ENCODE data around the gene MYO18A. TPM values are rescaled to one million over a fixed set of nuclear protein-coding genes. Genes with fewer than 3 reads are reported as not detected.

The MYO18A gene
- total and polyA plus RNA-seq, 4 donors, result 41.4 to 75.9 (median 59.4) TPM

DNA sequence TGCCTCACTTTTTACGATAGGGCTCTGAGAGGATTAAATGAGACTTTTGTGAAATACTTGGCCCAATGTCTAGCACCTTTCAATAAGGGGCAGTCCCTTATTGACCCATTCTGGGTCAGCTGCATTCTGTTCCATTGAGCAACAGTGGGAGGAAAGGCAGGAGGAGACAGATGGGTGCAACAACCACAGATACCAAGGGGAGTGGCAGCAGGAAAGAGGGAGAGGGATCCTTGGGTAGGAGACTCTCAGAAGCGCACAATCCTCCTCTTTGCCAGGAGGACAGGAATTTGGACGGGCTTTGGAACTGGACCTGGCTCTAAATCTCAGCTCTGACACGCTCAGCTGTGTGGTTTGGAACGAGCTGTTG, 133.7 kb downstream of the MYO18A start:
- no peak for DNase-seq (ENCODE audit: low read depth in 4 of 6, low spot score in 6 of 6)

GRCh38 chr17:29045734-29046472, 134.3 kb downstream of the MYO18A start:
- 31% methylated on average over 5 of the region's 7 CpGs for whole genome bisulfite sequencing (ENCODE audit: insufficient coverage)
- peaks cover 64% of the 10 kb centered on the region for H3K4me1 ChIP-seq (ENCODE audit: control insufficient read depth, insufficient read depth, low read length)

More for the DNA sequence above, 133.7 kb downstream of the MYO18A start:
- no peaks in the 10 kb centered on the region for H3K27me3 ChIP-seq (ENCODE audit: control insufficient read depth, insufficient read depth, low read length)
- H3K27ac ChIP-seq (ENCODE audit: low read depth, low read length), result no peak overlapping the region
- H3K4me1 ChIP-seq (ENCODE audit: control insufficient read depth, insufficient read depth, low read length), result peaks cover 64% of the 10 kb centered on the region
- WGBS (ENCODE audit: insufficient coverage), result 80% methylated on average over 1 of the region's 5 CpGs
- H3K36me3 ChIP-seq (ENCODE audit: control insufficient read depth, insufficient read depth, low read length), result no peaks in the 10 kb centered on the region
- H3K4me3 ChIP-seq (ENCODE audit: low read depth, low read length), result no peak overlapping the region
- H3K9me3 ChIP-seq (ENCODE audit: control insufficient read depth, insufficient read depth, low read length), result no peaks in the 10 kb centered on the region

GRCh38 chr17:29045026-29045425, 135.2 kb downstream of the MYO18A start:
- no peak for DNase-seq (ENCODE audit: low read depth in 4 of 6, low spot score in 6 of 6)
- no peak overlapping the region for H3K27ac ChIP-seq (ENCODE audit: low read depth, low read length)
- no peak overlapping the region for H3K4me3 ChIP-seq (ENCODE audit: low read depth, low read length)
- no peaks in the 10 kb centered on the region for H3K27me3 ChIP-seq (ENCODE audit: control insufficient read depth, insufficient read depth, low read length)
- H3K9me3 ChIP-seq (ENCODE audit: control insufficient read depth, insufficient read depth, low read length), result no peaks in the 10 kb centered on the region
- peaks cover 66% of the 10 kb centered on the region for H3K4me1 ChIP-seq (ENCODE audit: control insufficient read depth, insufficient read depth, low read length)
- no peaks in the 10 kb centered on the region for H3K36me3 ChIP-seq (ENCODE audit: control insufficient read depth, insufficient read depth, low read length)
- WGBS (ENCODE audit: insufficient coverage), result 100% methylated on average over 4 of the region's 4 CpGs

More at GRCh38 chr17:29045734-29046472, 134.3 kb downstream of the MYO18A start:
- Histone ChIP-seq H3K27me3 (ENCODE audit: control insufficient read depth, insufficient read depth, low read length) (no peaks in the 10 kb centered on the region), H3K27ac (ENCODE audit: low read depth, low read length) (no peak overlapping the region), H3K36me3 (ENCODE audit: control insufficient read depth, insufficient read depth, low read length) (no peaks in the 10 kb centered on the region), H3K9me3 (ENCODE audit: control insufficient read depth, insufficient read depth, low read length) (no peaks in the 10 kb centered on the region), H3K4me3 (ENCODE audit: low read depth, low read length) (no peak overlapping the region)
- peak in 1 of 6 donors; percentile 67 for DNase-seq (ENCODE audit: low read depth in 4 of 6, low spot score in 6 of 6)

- Histone ChIP-seq H3K4me1 (ENCODE audit: control insufficient read depth, insufficient read depth, low read length) (peaks cover 72% of the 10 kb centered on the region), H3K36me3 (ENCODE audit: control insufficient read depth, insufficient read depth, low read length) (no peaks in the 10 kb centered on the region), H3K4me3 (ENCODE audit: low read depth, low read length) (no peak overlapping the region), H3K9me3 (ENCODE audit: control insufficient read depth, insufficient read depth, low read length) (no peaks in the 10 kb centered on the region), H3K27ac (ENCODE audit: low read depth, low read length) (peak overlapping the region; percentile 75), H3K27me3 (ENCODE audit: control insufficient read depth, insufficient read depth, low read length) (no peaks in the 10 kb centered on the region)
- WGBS (ENCODE audit: insufficient coverage), result 83% methylated on average over 1 of the region's 3 CpGs
- DNase-seq (ENCODE audit: low read depth in 4 of 6, low spot score in 6 of 6), result no peak
Measured at GRCh38 chr17:29043539-29044145, 136.6 kb downstream of the MYO18A start.

DNA sequence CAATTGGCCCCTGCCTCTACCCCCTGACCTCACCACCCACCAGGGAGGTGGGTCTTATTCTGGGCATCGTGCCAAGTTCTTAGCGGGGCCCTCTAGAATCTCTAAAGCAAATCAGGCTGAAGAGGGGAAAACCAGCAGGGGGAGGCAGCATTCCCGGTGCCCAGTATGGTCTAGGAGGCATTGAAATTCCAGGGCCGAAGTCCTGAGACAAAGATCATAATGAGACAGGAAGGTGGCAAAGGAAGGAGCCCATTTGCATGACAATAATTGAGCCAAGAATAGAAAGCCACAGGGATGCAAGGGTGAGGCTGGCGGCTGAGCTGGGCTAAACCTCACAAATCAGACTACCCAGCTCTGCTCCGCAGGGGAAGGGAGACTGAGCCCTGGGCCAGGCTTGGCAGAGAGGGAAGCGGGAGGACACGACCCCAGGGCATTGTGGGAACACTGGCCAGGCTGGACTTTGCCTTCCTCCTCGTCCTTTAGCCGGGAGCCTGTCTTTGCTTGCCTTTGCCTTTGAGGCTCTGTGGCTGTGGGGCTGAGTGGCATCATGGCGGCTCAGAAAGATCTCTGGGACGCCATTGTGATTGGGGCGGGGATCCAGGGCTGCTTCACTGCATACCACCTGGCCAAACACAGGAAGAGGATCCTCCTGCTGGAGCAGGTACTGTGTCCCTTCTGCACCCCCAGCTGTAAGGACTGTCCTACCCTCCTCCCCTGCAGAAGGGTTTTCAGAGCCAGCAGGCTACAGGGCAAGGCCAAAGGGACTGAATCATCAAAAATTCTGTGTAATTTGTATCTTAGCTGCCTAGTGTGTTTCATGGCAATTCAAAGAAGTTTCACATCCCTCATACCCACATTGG, 137.3 kb downstream of the MYO18A start, which contains the start of gene PIPOX:
Gene PIPOX, plus strand, starts transcription at position 463 of the 860 bp plus-strand sequence. Its CDS starts 85 bp downstream, at position 548.
- H3K36me3 ChIP-seq (ENCODE audit: control insufficient read depth, insufficient read depth, low read length), result no peaks in the 10 kb centered on the region
- 17% methylated on average over 12 of the region's 13 CpGs for WGBS (ENCODE audit: insufficient coverage)
- H3K4me3 ChIP-seq (ENCODE audit: low read depth, low read length), result no peak within 1 kb of the TSS
- H3K27me3 ChIP-seq (ENCODE audit: control insufficient read depth, insufficient read depth, low read length), result no peaks in the 10 kb centered on the region
- peak within 1 kb of the TSS; percentile 75 for H3K27ac ChIP-seq (ENCODE audit: low read depth, low read length)
- H3K9me3 ChIP-seq (ENCODE audit: control insufficient read depth, insufficient read depth, low read length), result no peaks in the 10 kb centered on the region
- peak in 2 of 6 donors; percentile 92 to 93 for DNase-seq (ENCODE audit: low read depth in 4 of 6, low spot score in 6 of 6)
- peaks cover 75% of the 10 kb centered on the region for H3K4me1 ChIP-seq (ENCODE audit: control insufficient read depth, insufficient read depth, low read length)

DNA sequence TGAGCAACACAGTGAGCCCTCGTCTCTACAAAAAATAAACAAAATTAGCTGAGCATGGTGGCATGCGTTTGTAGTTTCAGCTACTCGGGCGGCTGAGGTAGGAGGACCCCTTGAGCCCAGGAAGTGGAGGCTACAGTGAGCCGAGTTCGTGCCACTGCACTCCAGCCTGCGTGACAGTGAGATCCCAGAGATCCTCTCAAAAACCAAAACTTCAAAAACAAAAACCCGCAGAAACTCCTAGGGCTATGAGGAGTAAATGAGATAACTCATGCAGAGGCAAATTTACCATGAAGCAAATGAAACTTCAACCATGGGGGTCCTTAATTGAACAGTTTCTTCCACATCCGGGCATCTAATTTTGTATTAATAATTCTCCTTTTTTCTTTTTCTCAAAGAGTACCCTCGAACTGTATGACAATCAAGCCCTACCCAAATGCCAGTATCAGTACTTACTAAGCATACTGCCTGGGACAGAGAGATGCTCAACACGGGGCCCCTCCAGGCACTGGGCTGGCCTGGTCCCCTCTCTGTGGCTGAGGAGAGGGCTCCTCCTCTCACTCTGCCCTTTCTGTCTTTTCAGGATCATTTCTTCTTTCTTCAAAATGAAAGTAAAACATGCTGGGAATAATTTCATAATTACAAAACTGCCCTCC, 138.0 kb downstream of the MYO18A start:
- peak in 1 of 6 donors; percentile 62 for DNase-seq (ENCODE audit: low read depth in 4 of 6, low spot score in 6 of 6)
- Histone ChIP-seq H3K36me3 (ENCODE audit: control insufficient read depth, insufficient read depth, low read length) (no peaks in the 10 kb centered on the region), H3K9me3 (ENCODE audit: control insufficient read depth, insufficient read depth, low read length) (no peaks in the 10 kb centered on the region), H3K27ac (ENCODE audit: low read depth, low read length) (peak overlapping the region; percentile 75), H3K27me3 (ENCODE audit: control insufficient read depth, insufficient read depth, low read length) (no peaks in the 10 kb centered on the region), H3K4me3 (ENCODE audit: low read depth, low read length) (no peak overlapping the region), H3K4me1 (ENCODE audit: control insufficient read depth, insufficient read depth, low read length) (peaks cover 83% of the 10 kb centered on the region)
- WGBS (ENCODE audit: insufficient coverage), result 75% methylated on average over 5 of the region's 11 CpGs

GRCh38 chr17:29041571-29041970, 138.6 kb downstream of the MYO18A start:
- Histone ChIP-seq H3K36me3 (ENCODE audit: control insufficient read depth, insufficient read depth, low read length) (no peaks in the 10 kb centered on the region), H3K27ac (ENCODE audit: low read depth, low read length) (no peak overlapping the region), H3K4me1 (ENCODE audit: control insufficient read depth, insufficient read depth, low read length) (peaks cover 81% of the 10 kb centered on the region), H3K27me3 (ENCODE audit: control insufficient read depth, insufficient read depth, low read length) (no peaks in the 10 kb centered on the region), H3K9me3 (ENCODE audit: control insufficient read depth, insufficient read depth, low read length) (no peaks in the 10 kb centered on the region), H3K4me3 (ENCODE audit: low read depth, low read length) (no peak overlapping the region)
- no peak for DNase-seq (ENCODE audit: low read depth in 4 of 6, low spot score in 6 of 6)
- 81% methylated on average over 6 of the region's 6 CpGs for WGBS (ENCODE audit: insufficient coverage)

DNA sequence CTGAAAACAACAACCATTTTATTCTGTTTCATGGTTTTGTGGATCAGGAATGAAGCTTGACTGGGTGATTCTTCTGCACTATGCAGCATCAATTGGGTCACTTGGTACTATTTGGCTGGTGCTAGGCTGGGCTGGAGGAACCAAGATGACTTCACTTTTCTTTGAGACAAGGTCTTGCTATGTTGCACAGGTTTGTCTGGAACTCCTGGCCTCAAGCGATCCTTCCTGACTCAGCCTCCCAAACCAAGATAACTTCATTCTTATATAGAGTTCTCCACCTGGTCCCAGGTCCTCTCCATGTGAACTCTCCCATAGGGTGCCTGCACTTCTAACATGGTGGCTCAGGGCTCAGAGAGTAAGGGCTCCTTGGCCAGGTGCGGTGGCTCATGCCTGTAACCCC, 139.1 kb downstream of the MYO18A start:
- Histone ChIP-seq H3K27me3 (ENCODE audit: control insufficient read depth, insufficient read depth, low read length) (no peaks in the 10 kb centered on the region), H3K27ac (ENCODE audit: low read depth, low read length) (no peak overlapping the region), H3K36me3 (ENCODE audit: control insufficient read depth, insufficient read depth, low read length) (no peaks in the 10 kb centered on the region), H3K9me3 (ENCODE audit: control insufficient read depth, insufficient read depth, low read length) (no peaks in the 10 kb centered on the region), H3K4me3 (ENCODE audit: low read depth, low read length) (no peak overlapping the region), H3K4me1 (ENCODE audit: control insufficient read depth, insufficient read depth, low read length) (peaks cover 79% of the 10 kb centered on the region)
- no peak for DNase-seq (ENCODE audit: low read depth in 4 of 6, low spot score in 6 of 6)
- 100% methylated on average over 2 of the region's 2 CpGs for WGBS (ENCODE audit: insufficient coverage)
